GM21526 (cell line): Measurements from ENCODE around the gene COG7.
"Not testable (repeated sequence)": the region's sequence is repeated elsewhere in the genome, so short reads cannot be mapped to it uniquely, and the experiment has no call there.

Source experiments
- ATAC-seq: cut with Tn5 transposase; IDR thresholded peaks from one replicate; pipeline ENCODE4 v1.9.1; 2021; ENCODE audit warnings: moderate library complexity; ENCODE audit not compliant: unreplicated experiment, low FRiP score

Gene COG7

GRCh38 chr16:23366341-23366740 lies 86.6 kb downstream of the COG7 start:
- ATAC-seq, result not testable (repeated sequence)

- no peak for ATAC-seq
Measured at GRCh38 chr16:23365602-23366240, 87.3 kb downstream of the COG7 start.

- no peak for ATAC-seq
Measured at GRCh38 chr16:23362460-23363317, 90.3 kb downstream of the COG7 start.

GRCh38 chr16:23359092-23359760 lies 93.8 kb downstream of the COG7 start:
- no peak for ATAC-seq

- ATAC-seq, result no peak
Measured at GRCh38 chr16:23357761-23358290, 95.2 kb downstream of the COG7 start.

GRCh38 chr16:23356941-23357340 lies 96.0 kb downstream of the COG7 start:
- ATAC-seq, result no peak

- ATAC-seq, result no peak
Measured at GRCh38 chr16:23355106-23355670, 97.8 kb downstream of the COG7 start.

GRCh38 chr16:23354246-23354645 lies 98.7 kb downstream of the COG7 start:
- no peak for ATAC-seq

GRCh38 chr16:23353440-23353839 lies 99.5 kb downstream of the COG7 start:
- no peak for ATAC-seq

GRCh38 chr16:23351360-23351759 lies 101.6 kb downstream of the COG7 start:
- ATAC-seq, result no peak

GRCh38 chr16:23348579-23349469 lies 104.2 kb downstream of the COG7 start:
- ATAC-seq, result no peak

- ATAC-seq, result no peak
Measured at GRCh38 chr16:23345237-23345636, 107.8 kb downstream of the COG7 start.

- no peak for ATAC-seq
Measured at GRCh38 chr16:23343643-23344612, 109.1 kb downstream of the COG7 start.

GRCh38 chr16:23342083-23342640 lies 110.8 kb downstream of the COG7 start:
- ATAC-seq, result no peak

- ATAC-seq, result no peak
Measured at GRCh38 chr16:23339787-23340186, 113.2 kb downstream of the COG7 start.
